HUES48 (cell line): ENCODE data around the gene TLE1.
A peak's percentile ranks its signal among the peaks of the same experiment; 100 is the strongest.

Experiments used
- H3K27ac ChIP-seq: one replicate; pipeline ENCODE4 v1.7.0; 2013; ENCODE audit warnings: low read depth, low read length, inconsistent platforms
- H3K27me3 ChIP-seq: 2 replicates; pipeline ENCODE4 v1.6.1; 2013; ENCODE audit warnings: mild to moderate bottlenecking, low read length; ENCODE audit not compliant: control insufficient read depth, insufficient read depth
- H3K36me3 ChIP-seq: 2 replicates; pipeline ENCODE4 v1.6.1; 2013; ENCODE audit warnings: low read length; ENCODE audit not compliant: control insufficient read depth, insufficient read depth
- H3K4me1 ChIP-seq: 2 replicates; pipeline ENCODE4 v1.6.1; 2013; ENCODE audit warnings: mild to moderate bottlenecking, low read length; ENCODE audit not compliant: control insufficient read depth, insufficient read depth
- H3K4me3 ChIP-seq: 2 replicates; pipeline ENCODE4 v1.5.1; 2013; ENCODE audit warnings: mild to moderate bottlenecking, low read depth, low read length
- H3K9ac ChIP-seq: 2 replicates; pipeline ENCODE4 v1.6.1; 2013; ENCODE audit warnings: mild to moderate bottlenecking, low read depth, low read length, moderate library complexity
- H3K9me3 ChIP-seq: 2 replicates; pipeline ENCODE4 v1.6.1; 2013; ENCODE audit warnings: low read length; ENCODE audit not compliant: control insufficient read depth, insufficient read depth

TLE1 gene

GRCh38 chr9:81620002-81620390 lies 69.4 kb downstream of the TLE1 start:
- Histone ChIP-seq H3K4me3 (no peak overlapping the region), H3K36me3 (peaks cover 48% of the 10 kb centered on the region), H3K27ac (no peak overlapping the region), H3K9ac (no peak overlapping the region), H3K27me3 (no peaks in the 10 kb centered on the region), H3K9me3 (no peaks in the 10 kb centered on the region), H3K4me1 (peaks cover 41% of the 10 kb centered on the region)

- Histone ChIP-seq H3K27ac (no peak overlapping the region), H3K4me1 (peaks cover 37% of the 10 kb centered on the region)
Observed at GRCh38 chr9:81619353-81620001, 69.9 kb downstream of the TLE1 start.

GRCh38 chr9:81618923-81619322 lies 70.4 kb downstream of the TLE1 start:
- H3K4me1 ChIP-seq, result peaks cover 31% of the 10 kb centered on the region
- no peak overlapping the region for H3K4me3 ChIP-seq
- no peak overlapping the region for H3K9ac ChIP-seq
- no peaks in the 10 kb centered on the region for H3K27me3 ChIP-seq
- no peaks in the 10 kb centered on the region for H3K9me3 ChIP-seq
- H3K27ac ChIP-seq, result no peak overlapping the region
- peaks cover 56% of the 10 kb centered on the region for H3K36me3 ChIP-seq

More at GRCh38 chr9:81619353-81620001, 69.9 kb downstream of the TLE1 start:
- Histone ChIP-seq H3K4me3 (no peak overlapping the region), H3K36me3 (peaks cover 52% of the 10 kb centered on the region), H3K27me3 (no peaks in the 10 kb centered on the region), H3K9ac (no peak overlapping the region), H3K9me3 (no peaks in the 10 kb centered on the region)

- no peak overlapping the region for H3K4me3 ChIP-seq
Observed at GRCh38 chr9:81616141-81616540, 73.2 kb downstream of the TLE1 start.

GRCh38 chr9:81614335-81614734 lies 75.0 kb downstream of the TLE1 start:
- H3K4me1 ChIP-seq, result no peaks in the 10 kb centered on the region

More at GRCh38 chr9:81616141-81616540, 73.2 kb downstream of the TLE1 start:
- no peak overlapping the region for H3K9ac ChIP-seq
- peaks cover 83% of the 10 kb centered on the region for H3K36me3 ChIP-seq
- H3K27me3 ChIP-seq, result no peaks in the 10 kb centered on the region
- peaks cover 6% of the 10 kb centered on the region for H3K4me1 ChIP-seq
- no peaks in the 10 kb centered on the region for H3K9me3 ChIP-seq
- no peak overlapping the region for H3K27ac ChIP-seq

GRCh38 chr9:81613002-81613812 lies 76.1 kb downstream of the TLE1 start:
- Histone ChIP-seq H3K9ac (no peak overlapping the region), H3K27me3 (no peaks in the 10 kb centered on the region), H3K9me3 (no peaks in the 10 kb centered on the region), H3K4me1 (no peaks in the 10 kb centered on the region), H3K36me3 (peaks cover 78% of the 10 kb centered on the region), H3K27ac (no peak overlapping the region), H3K4me3 (no peak overlapping the region)

More at GRCh38 chr9:81614335-81614734, 75.0 kb downstream of the TLE1 start:
- no peak overlapping the region for H3K4me3 ChIP-seq
- H3K27ac ChIP-seq, result no peak overlapping the region
- no peaks in the 10 kb centered on the region for H3K27me3 ChIP-seq
- H3K9ac ChIP-seq, result no peak overlapping the region
- peaks cover 84% of the 10 kb centered on the region for H3K36me3 ChIP-seq
- H3K9me3 ChIP-seq, result no peaks in the 10 kb centered on the region

GRCh38 chr9:81611664-81612063 lies 77.7 kb downstream of the TLE1 start:
- Histone ChIP-seq H3K9ac (no peak overlapping the region), H3K4me3 (no peak overlapping the region), H3K36me3 (peaks cover 84% of the 10 kb centered on the region), H3K9me3 (no peaks in the 10 kb centered on the region), H3K27ac (no peak overlapping the region), H3K4me1 (no peaks in the 10 kb centered on the region), H3K27me3 (no peaks in the 10 kb centered on the region)

GRCh38 chr9:81610740-81611107 lies 78.6 kb downstream of the TLE1 start:
- H3K4me3 ChIP-seq, result no peak overlapping the region
- H3K36me3 ChIP-seq, result peaks cover 78% of the 10 kb centered on the region
- H3K9ac ChIP-seq, result no peak overlapping the region

GRCh38 chr9:81609782-81610739 lies 79.3 kb downstream of the TLE1 start:
- H3K9me3 ChIP-seq, result no peaks in the 10 kb centered on the region
- peaks cover 79% of the 10 kb centered on the region for H3K36me3 ChIP-seq
- H3K4me3 ChIP-seq, result no peak overlapping the region
- H3K9ac ChIP-seq, result no peak overlapping the region
- no peaks in the 10 kb centered on the region for H3K27me3 ChIP-seq
- peak overlapping the region; percentile 12 for H3K27ac ChIP-seq
- no peaks in the 10 kb centered on the region for H3K4me1 ChIP-seq

More at GRCh38 chr9:81610740-81611107, 78.6 kb downstream of the TLE1 start:
- H3K4me1 ChIP-seq, result no peaks in the 10 kb centered on the region
- no peaks in the 10 kb centered on the region for H3K9me3 ChIP-seq
- no peak overlapping the region for H3K27ac ChIP-seq
- H3K27me3 ChIP-seq, result no peaks in the 10 kb centered on the region

- Histone ChIP-seq H3K27ac (no peak overlapping the region), H3K9me3 (no peaks in the 10 kb centered on the region), H3K4me3 (no peak overlapping the region), H3K36me3 (peaks cover 83% of the 10 kb centered on the region), H3K27me3 (no peaks in the 10 kb centered on the region), H3K4me1 (no peaks in the 10 kb centered on the region), H3K9ac (no peak overlapping the region)
Observed at GRCh38 chr9:81608289-81608657, 81.1 kb downstream of the TLE1 start.
